ENCODE results near the gene SMOC1.

The SMOC1 gene

GRCh38 chr14:70047598-70048312 is 168.5 kb downstream of the SMOC1 start:
- no peak for DNase-seq

- no peak for DNase-seq
These were observed 169.1 kb downstream of the SMOC1 start for GRCh38 chr14:70048313-70048654.

GRCh38 chr14:70049605-70050004 is 170.4 kb downstream of the SMOC1 start:
- no peak for DNase-seq

- DNase-seq: no peak
These were observed 170.9 kb downstream of the SMOC1 start for GRCh38 chr14:70050136-70050535.

- DNase-seq: no peak
These were observed 173.8 kb downstream of the SMOC1 start for GRCh38 chr14:70052990-70053389.

- no peak for DNase-seq
These were observed 178.4 kb downstream of the SMOC1 start for GRCh38 chr14:70057519-70058136.

- no peak for DNase-seq
These were observed 180.3 kb downstream of the SMOC1 start for GRCh38 chr14:70059545-70059944.

GRCh38 chr14:70061108-70061507 is 181.9 kb downstream of the SMOC1 start:
- no peak for DNase-seq

- no peak for DNase-seq
These were observed 185.1 kb downstream of the SMOC1 start for GRCh38 chr14:70064136-70064865.

GRCh38 chr14:70067810-70068209 is 188.6 kb downstream of the SMOC1 start:
- no peak for DNase-seq

GRCh38 chr14:70069186-70069585 is 190.0 kb downstream of the SMOC1 start:
- DNase-seq: no peak

GRCh38 chr14:70073924-70074566 is 194.8 kb downstream of the SMOC1 start:
- DNase-seq: peak; percentile 7

GRCh38 chr14:70077005-70077404 is 197.8 kb downstream of the SMOC1 start:
- no peak for DNase-seq

GRCh38 chr14:70077720-70078119 is 198.5 kb downstream of the SMOC1 start:
- DNase-seq: no peak

- no peak for DNase-seq
These were observed 199.1 kb downstream of the SMOC1 start for GRCh38 chr14:70078329-70078728.

- no peak for DNase-seq
These were observed 200.9 kb downstream of the SMOC1 start for GRCh38 chr14:70080076-70080475.

Data from CD4-positive, alpha-beta T cell treated with Interleukin-4 for 4 hours (primary cell).